Measurements from ENCODE around the gene NOX1.

DNA sequence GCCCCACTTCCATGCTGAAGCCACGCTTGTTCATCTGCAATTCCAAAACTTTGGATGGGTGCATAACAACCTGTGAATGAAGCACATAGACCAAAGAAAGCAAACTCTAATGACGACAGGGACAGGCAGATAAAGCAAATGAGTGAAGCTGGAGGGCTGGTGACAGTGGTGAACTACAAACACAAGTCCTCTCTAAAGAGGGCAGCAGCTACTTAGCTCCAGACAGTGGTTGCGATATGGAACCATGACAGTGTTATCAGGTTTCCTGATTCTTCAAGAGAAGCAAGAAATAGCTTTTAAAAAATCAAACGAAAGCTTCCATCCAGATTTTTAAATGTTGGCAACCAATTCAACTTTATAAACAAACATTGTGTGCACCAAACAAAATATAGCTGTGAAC is 23.8 kb downstream of the NOX1 start:
- TF ChIP-seq, protein P1, sequence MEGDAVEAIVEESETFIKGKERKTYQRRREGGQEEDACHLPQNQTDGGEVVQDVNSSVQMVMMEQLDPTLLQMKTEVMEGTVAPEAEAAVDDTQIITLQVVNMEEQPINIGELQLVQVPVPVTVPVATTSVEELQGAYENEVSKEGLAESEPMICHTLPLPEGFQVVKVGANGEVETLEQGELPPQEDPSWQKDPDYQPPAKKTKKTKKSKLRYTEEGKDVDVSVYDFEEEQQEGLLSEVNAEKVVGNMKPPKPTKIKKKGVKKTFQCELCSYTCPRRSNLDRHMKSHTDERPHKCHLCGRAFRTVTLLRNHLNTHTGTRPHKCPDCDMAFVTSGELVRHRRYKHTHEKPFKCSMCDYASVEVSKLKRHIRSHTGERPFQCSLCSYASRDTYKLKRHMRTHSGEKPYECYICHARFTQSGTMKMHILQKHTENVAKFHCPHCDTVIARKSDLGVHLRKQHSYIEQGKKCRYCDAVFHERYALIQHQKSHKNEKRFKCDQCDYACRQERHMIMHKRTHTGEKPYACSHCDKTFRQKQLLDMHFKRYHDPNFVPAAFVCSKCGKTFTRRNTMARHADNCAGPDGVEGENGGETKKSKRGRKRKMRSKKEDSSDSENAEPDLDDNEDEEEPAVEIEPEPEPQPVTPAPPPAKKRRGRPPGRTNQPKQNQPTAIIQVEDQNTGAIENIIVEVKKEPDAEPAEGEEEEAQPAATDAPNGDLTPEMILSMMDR (IDR thresholded peaks at IDR 0.05), result no peak
- TF ChIP-seq POLR2A (IDR thresholded peaks at IDR 0.05), result no peak

Measured in esophagus squamous epithelium (tissue), 4 donors.